HG02588 (cell line): ENCODE results near the gene SORCS3.

Experiments used
- ATAC-seq: cut with Tn5 transposase; IDR thresholded peaks from one replicate; pipeline ENCODE4 v1.9.1; 2021; ENCODE audit warnings: mild to moderate bottlenecking, moderate library complexity; ENCODE audit not compliant: unreplicated experiment

The SORCS3 gene

GRCh38 chr10:104834580-104834979 is 193.5 kb downstream of the SORCS3 start:
- ATAC-seq: no peak

GRCh38 chr10:104835422-104835821 is 194.3 kb downstream of the SORCS3 start:
- ATAC-seq: peak; percentile 65

GRCh38 chr10:104842704-104843103 is 201.6 kb downstream of the SORCS3 start:
- ATAC-seq: no peak

- no peak for ATAC-seq
Measured at GRCh38 chr10:104844073-104844472, 203.0 kb downstream of the SORCS3 start.

GRCh38 chr10:104850023-104850422 is 208.9 kb downstream of the SORCS3 start:
- no peak for ATAC-seq

- ATAC-seq: no peak
Measured at GRCh38 chr10:104867966-104868598, 227.0 kb downstream of the SORCS3 start.

- no peak for ATAC-seq
Measured at GRCh38 chr10:104872691-104873090, 231.6 kb downstream of the SORCS3 start.

GRCh38 chr10:104873161-104873560 is 232.1 kb downstream of the SORCS3 start:
- no peak for ATAC-seq

- ATAC-seq: no peak
Measured at GRCh38 chr10:104875561-104875960, 234.5 kb downstream of the SORCS3 start.

- ATAC-seq: no peak
Measured at GRCh38 chr10:104880624-104881398, 239.7 kb downstream of the SORCS3 start.

- no peak for ATAC-seq
Measured at GRCh38 chr10:104881740-104882139, 240.7 kb downstream of the SORCS3 start.

GRCh38 chr10:104892879-104893617 is 252.0 kb downstream of the SORCS3 start:
- no peak for ATAC-seq

- ATAC-seq: no peak
Measured at GRCh38 chr10:104893701-104894100, 252.6 kb downstream of the SORCS3 start.

GRCh38 chr10:104894681-104895080 is 253.6 kb downstream of the SORCS3 start:
- no peak for ATAC-seq

GRCh38 chr10:104895541-104895940 is 254.5 kb downstream of the SORCS3 start:
- no peak for ATAC-seq

- no peak for ATAC-seq
Measured at GRCh38 chr10:104895981-104896380, 254.9 kb downstream of the SORCS3 start.

GRCh38 chr10:104897696-104898095 is 256.6 kb downstream of the SORCS3 start:
- ATAC-seq: no peak

- no peak for ATAC-seq
Measured at GRCh38 chr10:104899779-104900178, 258.7 kb downstream of the SORCS3 start.

- ATAC-seq: no peak
Measured at GRCh38 chr10:104903433-104903832, 262.3 kb downstream of the SORCS3 start.

GRCh38 chr10:104904753-104905323 is 263.7 kb downstream of the SORCS3 start:
- ATAC-seq: no peak

GRCh38 chr10:104906112-104906511 is 265.0 kb downstream of the SORCS3 start:
- no peak for ATAC-seq
